Thoracic aorta (tissue), 2 donors: ENCODE measurements around the gene C2CD4C. TPM values are rescaled to one million over a fixed set of nuclear protein-coding genes. Genes with fewer than 3 reads are reported as not detected.
"Not testable (repeated sequence)": the region's sequence is repeated elsewhere in the genome, so short reads cannot be mapped to it uniquely, and the experiment has no call there.

Source experiments
- ATAC-seq: fragments of 150-250 bp; one replicate; pipeline ENCODE4 v1.8.0; 2017; ENCODE audit warnings: low read depth; ENCODE audit not compliant: insufficient number of reproducible peaks, low FRiP score
- DNase-seq: peaks from one replicate; pipeline ENCODE4 v3.0.0-alpha.2; 2020; ENCODE audit warnings: low spot score
- H3K27ac ChIP-seq, 2 donors: fragments of 200-600 bp; sonication (generic); 1 replicate in 1 of 2; 2 replicates in 1 of 2; pipeline ENCODE4 v1.5.1; 2016; ENCODE audit warnings: mild to moderate bottlenecking in 2 of 2, moderate library complexity in 2 of 2
- H3K27me3 ChIP-seq: fragments of 200-600 bp; sonication (generic); replicated peaks from 2 replicates; pipeline ENCODE4 v1.6.0; 2016; ENCODE audit warnings: mild to moderate bottlenecking; ENCODE audit not compliant: insufficient read depth
- H3K36me3 ChIP-seq: fragments of 200-600 bp; sonication (generic); one replicate; pipeline ENCODE4 v1.5.1; 2016
- H3K4me1 ChIP-seq, 2 donors: fragments of 200-600 bp; sonication (generic); 1 replicate in 1 of 2; 2 replicates in 1 of 2; pipeline versions ENCODE4 v1.5.1 to v1.6.0; 2016; ENCODE audit warnings: low read depth in 2 of 2, mild to moderate bottlenecking in 1 of 2; ENCODE audit not compliant: control insufficient read depth in 1 of 2
- H3K4me3 ChIP-seq: fragments of 200-600 bp; sonication (generic); 2 replicates; pipeline ENCODE4 v1.5.1; 2016; ENCODE audit warnings: mild to moderate bottlenecking
- H3K9me3 ChIP-seq: fragments of 200-600 bp; sonication (generic); 2 replicates; pipeline ENCODE4 v1.5.1; 2016
- total RNA-seq, 2 donors: library from RNA; depleted of rRNA; stranded (reverse); fragments of >200 nt; gene quantifications; one replicate each; pipeline versions ENCODE4 v1.1.0 to v1.2.3, GENCODE V29; 2016
- TF ChIP-seq, protein P1 (sequence below): fragments of 200-600 bp; sonication (generic); IDR thresholded peaks from one replicate; pipeline ENCODE4 v1.5.1; 2019; ENCODE audit warnings: antibody characterized with exemption

Gene C2CD4C
- total RNA-seq, 2 donors from 2014 or later: 0.54 to 1.6 TPM

DNA sequence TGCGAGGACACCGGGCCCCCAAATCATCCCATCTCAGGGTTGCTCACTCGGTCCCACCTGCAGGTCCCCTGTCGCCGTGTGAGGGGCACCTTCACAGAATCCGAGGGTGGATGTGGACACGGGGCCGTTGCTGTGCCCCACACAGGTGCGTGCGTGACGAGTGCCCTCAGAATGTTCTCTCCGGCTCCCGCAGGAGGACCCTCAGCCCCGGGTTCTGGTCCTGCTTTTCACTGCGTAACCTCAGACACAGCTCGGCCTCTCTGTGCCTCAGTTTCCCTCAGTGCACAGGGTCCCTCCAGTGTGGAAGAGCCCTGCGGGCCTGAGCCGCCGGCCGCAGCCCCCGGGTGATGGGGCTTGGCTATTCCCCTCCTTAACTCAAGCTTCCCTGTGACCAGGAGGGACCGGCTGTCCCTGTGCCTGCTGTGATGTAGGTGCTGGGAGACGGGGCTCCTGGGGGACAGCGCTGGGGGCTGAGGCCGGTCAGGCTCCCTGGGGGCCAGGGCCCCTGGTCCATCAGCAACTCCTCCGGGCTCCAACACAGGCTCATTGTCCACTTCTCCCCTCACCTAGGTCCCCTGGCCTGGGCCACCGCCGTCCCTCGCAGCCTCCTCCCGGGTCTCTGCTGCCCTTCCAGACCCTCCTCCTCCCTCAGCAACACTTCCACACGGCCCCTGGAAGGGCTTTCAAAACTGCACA is 47.1 kb upstream of the C2CD4C start:
- no peak for ATAC-seq
- H3K9me3 ChIP-seq: no peaks in the 10 kb centered on the region
- H3K27me3 ChIP-seq: peaks cover 3% of the 10 kb centered on the region
- H3K4me3 ChIP-seq: no peak overlapping the region
- no peak overlapping the region for H3K27ac ChIP-seq
- DNase-seq: no peak
- no peaks in the 10 kb centered on the region for H3K4me1 ChIP-seq
- TF ChIP-seq, protein P1, sequence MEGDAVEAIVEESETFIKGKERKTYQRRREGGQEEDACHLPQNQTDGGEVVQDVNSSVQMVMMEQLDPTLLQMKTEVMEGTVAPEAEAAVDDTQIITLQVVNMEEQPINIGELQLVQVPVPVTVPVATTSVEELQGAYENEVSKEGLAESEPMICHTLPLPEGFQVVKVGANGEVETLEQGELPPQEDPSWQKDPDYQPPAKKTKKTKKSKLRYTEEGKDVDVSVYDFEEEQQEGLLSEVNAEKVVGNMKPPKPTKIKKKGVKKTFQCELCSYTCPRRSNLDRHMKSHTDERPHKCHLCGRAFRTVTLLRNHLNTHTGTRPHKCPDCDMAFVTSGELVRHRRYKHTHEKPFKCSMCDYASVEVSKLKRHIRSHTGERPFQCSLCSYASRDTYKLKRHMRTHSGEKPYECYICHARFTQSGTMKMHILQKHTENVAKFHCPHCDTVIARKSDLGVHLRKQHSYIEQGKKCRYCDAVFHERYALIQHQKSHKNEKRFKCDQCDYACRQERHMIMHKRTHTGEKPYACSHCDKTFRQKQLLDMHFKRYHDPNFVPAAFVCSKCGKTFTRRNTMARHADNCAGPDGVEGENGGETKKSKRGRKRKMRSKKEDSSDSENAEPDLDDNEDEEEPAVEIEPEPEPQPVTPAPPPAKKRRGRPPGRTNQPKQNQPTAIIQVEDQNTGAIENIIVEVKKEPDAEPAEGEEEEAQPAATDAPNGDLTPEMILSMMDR: no peak
- H3K36me3 ChIP-seq: no peaks in the 10 kb centered on the region

DNA sequence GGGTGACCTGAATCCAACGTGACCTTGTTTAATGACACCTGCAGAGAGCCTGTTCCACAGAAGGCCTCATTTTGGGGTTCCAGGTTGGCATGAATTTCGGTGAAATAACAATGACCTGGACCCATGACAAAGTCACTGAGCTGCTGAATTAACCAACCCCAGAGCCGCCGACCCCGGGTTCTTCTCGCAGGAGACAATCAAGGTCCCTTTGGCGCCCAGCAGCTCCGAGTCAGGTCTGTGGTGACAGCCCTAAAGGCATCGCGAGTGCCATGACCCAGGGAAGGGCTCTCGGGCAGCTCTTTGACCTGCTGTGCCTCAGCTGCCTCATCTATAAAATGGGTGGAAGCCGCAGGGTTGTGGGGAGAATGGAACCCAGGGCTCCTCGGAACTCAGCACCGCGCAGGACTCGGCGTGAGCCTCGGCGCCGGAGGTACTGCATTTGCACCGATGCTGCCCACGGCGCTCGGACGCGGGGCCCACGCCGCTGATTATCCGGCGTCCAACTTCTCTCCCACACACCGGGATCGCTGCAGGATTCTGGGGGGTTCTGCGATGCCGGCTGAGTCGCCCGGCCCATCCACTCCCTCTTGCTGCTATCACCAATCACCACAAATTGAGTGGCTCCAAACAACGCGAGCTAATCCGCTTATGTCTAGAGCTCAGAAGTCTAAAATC is 46.2 kb upstream of the C2CD4C start:
- Histone ChIP-seq H3K4me1 (no peaks in the 10 kb centered on the region), H3K27me3 (peaks cover 3% of the 10 kb centered on the region), H3K27ac (no peak overlapping the region), H3K4me3 (no peak overlapping the region), H3K9me3 (no peaks in the 10 kb centered on the region), H3K36me3 (no peaks in the 10 kb centered on the region)
- DNase-seq (no peak), ATAC-seq (no peak)
- TF ChIP-seq, protein P1: no peak

DNA sequence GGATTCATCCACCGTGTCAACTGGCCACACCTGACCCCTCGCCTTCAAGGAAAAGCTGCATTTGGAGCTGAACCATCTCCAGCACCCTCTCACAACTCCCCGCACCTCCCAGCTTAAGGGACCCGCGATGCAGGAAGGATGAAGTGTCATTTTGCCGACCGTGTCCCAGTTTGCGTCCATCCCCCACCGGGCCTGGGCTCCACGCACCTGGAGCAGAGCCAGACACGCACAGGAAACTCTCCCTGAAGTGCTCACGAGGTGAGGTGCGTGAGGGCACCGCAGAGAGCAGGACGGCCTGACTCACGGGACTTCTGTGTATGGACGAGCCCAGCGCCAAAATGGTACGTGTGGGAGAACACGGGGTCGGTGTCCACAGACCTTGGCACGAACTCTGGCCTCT is 44.7 kb upstream of the C2CD4C start:
- Histone ChIP-seq H3K9me3 (no peaks in the 10 kb centered on the region), H3K4me3 (no peak overlapping the region), H3K27me3 (no peaks in the 10 kb centered on the region), H3K27ac (no peak overlapping the region), H3K4me1 (no peaks in the 10 kb centered on the region), H3K36me3 (no peaks in the 10 kb centered on the region)
- DNase-seq (no peak), ATAC-seq (no peak)
- TF ChIP-seq, protein P1: no peak

DNA sequence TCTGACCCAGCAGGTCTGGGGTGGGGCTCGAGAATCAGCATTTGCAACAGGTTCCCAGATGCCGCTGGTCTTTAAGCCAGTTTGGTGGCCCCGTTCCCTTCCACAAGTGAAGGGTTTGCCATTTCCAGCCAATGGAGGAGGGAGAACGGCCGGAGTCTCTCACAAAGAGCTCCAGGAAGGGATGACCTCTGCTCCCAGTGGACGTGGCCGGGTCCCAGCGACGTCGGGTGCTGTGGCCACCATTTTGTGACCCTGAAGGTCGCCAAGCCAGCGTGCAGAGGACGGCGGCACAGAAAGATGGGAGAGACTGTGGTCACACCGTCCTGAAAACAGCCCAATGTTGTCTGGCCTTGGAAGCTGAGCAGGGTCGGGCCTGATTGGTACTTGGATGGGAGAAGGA is 43.9 kb upstream of the C2CD4C start:
- TF ChIP-seq, protein P1: no peak
- no peak overlapping the region for H3K27ac ChIP-seq
- no peaks in the 10 kb centered on the region for H3K4me1 ChIP-seq
- no peaks in the 10 kb centered on the region for H3K9me3 ChIP-seq
- no peak overlapping the region for H3K4me3 ChIP-seq
- DNase-seq (no peak), ATAC-seq (no peak)
- no peaks in the 10 kb centered on the region for H3K36me3 ChIP-seq
- no peaks in the 10 kb centered on the region for H3K27me3 ChIP-seq

DNA sequence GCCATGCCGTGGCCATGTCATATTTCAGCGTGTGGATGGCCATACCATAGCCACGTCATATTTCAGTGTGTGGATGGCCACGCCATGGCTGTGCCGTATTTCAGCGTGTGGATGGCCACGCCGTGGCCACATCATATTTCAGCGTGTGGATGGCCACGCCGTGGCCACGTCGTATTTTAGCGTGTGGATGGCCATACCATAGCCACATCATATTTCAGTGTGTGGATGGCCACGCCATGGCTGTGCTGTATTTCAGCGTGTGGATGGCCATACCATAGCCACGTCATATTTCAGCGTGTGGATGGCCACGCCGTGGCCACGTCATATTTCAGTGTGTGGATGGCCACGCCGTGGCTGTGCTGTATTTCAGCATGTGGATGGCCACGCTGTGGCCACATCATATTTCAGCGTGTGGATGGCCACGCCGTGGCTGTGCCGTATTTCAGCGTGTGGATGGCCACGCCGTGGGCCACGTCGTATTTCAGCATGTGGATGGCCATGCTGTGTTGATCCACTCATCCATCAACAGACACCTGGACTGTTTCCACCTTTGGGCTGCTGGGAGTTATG is 42.0 kb upstream of the C2CD4C start:
- not testable (repeated sequence) for H3K4me3 ChIP-seq, H3K27me3 ChIP-seq, H3K27ac ChIP-seq, DNase-seq, H3K36me3 ChIP-seq, H3K4me1 ChIP-seq, ATAC-seq, H3K9me3 ChIP-seq
